Measurements from ENCODE around the gene HAND2. TPM values are rescaled to one million over a fixed set of nuclear protein-coding genes. Genes with fewer than 3 reads are reported as not detected.

Gene HAND2
- total RNA-seq, 2 donors from 2014 or later = not detected

GRCh38 chr4:173477016-173477415 lies 53.0 kb downstream of the HAND2 start:
- H3K27ac Mint-ChIP-seq = no peak overlapping the region
- DNase-seq = no peak
- no peaks in the 10 kb centered on the region for H3K27me3 Mint-ChIP-seq (ENCODE audit: insufficient read depth)
- no peaks in the 10 kb centered on the region for H3K36me3 Mint-ChIP-seq (ENCODE audit: low read depth)
- no peaks in the 10 kb centered on the region for H3K9me3 Mint-ChIP-seq
- H3K4me3 Mint-ChIP-seq = no peak overlapping the region
- Histone ChIP-seq H3K4me1 (ENCODE audit: control insufficient read depth, insufficient read depth, low read length) (no peaks in the 10 kb centered on the region), H3K36me3 (ENCODE audit: control insufficient read depth, insufficient read depth, low read length) (no peaks in the 10 kb centered on the region), H3K27me3 (ENCODE audit: control insufficient read depth, insufficient read depth, low read length, poor library complexity, severe bottlenecking) (no peaks in the 10 kb centered on the region), H3K9ac (ENCODE audit: extremely low read depth, low read length, poor library complexity, severe bottlenecking) (no peak overlapping the region), H3K9me3 (ENCODE audit: control insufficient read depth, low read length) (no peaks in the 10 kb centered on the region), H3K4me3 (ENCODE audit: low read length) (no peak overlapping the region), H3K27ac (ENCODE audit: low read depth, low read length) (no peak overlapping the region)
- TF ChIP-seq CTCF (conservative IDR thresholded peaks at IDR 0.05) = no peak
- WGBS, 2 experiments (ENCODE audit: insufficient coverage in 1 of 2, insufficient read length in 1 of 2) = 86% methylated on average over 1 of the region's 1 CpG; no CpG with 5 or more reads in 1 of the 2 experiments
- H3K4me1 Mint-ChIP-seq = peaks cover 10% of the 10 kb centered on the region

Other genes starting within 250 kb of the HAND2 start
- gene HMGB2, start 195.9 kb downstream of the HAND2 start, total RNA-seq = 100 to 1,000 TPM; 236 to 425 TPM
- gene SAP30, start 159.3 kb downstream of the HAND2 start, total RNA-seq = 10 to 100 TPM in 1 of 2 donors, 1 to 10 TPM in 1; 8.7 to 10.8 TPM
- not detected for gene SCRG1, start 131.1 kb downstream of the HAND2 start, total RNA-seq